OCI-LY3 (cell line): Measurements from ENCODE around the gene OSBPL6.
"Not testable (repeated sequence)": the region's sequence is repeated elsewhere in the genome, so short reads cannot be mapped to it uniquely, and the experiment has no call there.

Source experiments
- H2AFZ ChIP-seq: fragments of 200-600, 300-600 bp; shearing (Covaris generic); 2 replicates; pipeline ENCODE4 v1.6.0; 2014; ENCODE audit warnings: antibody characterized with exemption, low read depth, low read length
- H3K27ac ChIP-seq: fragments of 200-600, 300-600 bp; sonication (generic); 2 replicates; pipeline ENCODE4 v1.5.1; 2014; ENCODE audit warnings: mild to moderate bottlenecking, low read length, moderate library complexity, mixed read lengths
- H3K27me3 ChIP-seq: fragments of 200-600, 300-600 bp; sonication (generic); 2 replicates; pipeline ENCODE4 v1.6.1; 2014; ENCODE audit warnings: low read depth, low read length, mixed read lengths
- H3K36me3 ChIP-seq: fragments of 200-600, 300-600 bp; sonication (generic); replicated peaks from 2 replicates; pipeline ENCODE3; 2014; ENCODE audit warnings: low read depth, low read length, mixed read lengths
- H3K4me1 ChIP-seq: fragments of 300-600, 200-600 bp; sonication (generic); 2 replicates; pipeline ENCODE4 v1.6.1; 2014; ENCODE audit warnings: low read length, mixed read lengths
- H3K4me2 ChIP-seq: fragments of 200-600, 300-600 bp; sonication (generic); 2 replicates; pipeline ENCODE4 v1.6.1; 2014; ENCODE audit warnings: low read length, mixed read lengths
- H3K4me3 ChIP-seq: fragments of 300-600, 200-600 bp; sonication (generic); 2 replicates; pipeline ENCODE4 v1.5.1; 2014; ENCODE audit warnings: antibody characterized with exemption, mild to moderate bottlenecking, low read length, moderate library complexity
- H3K79me2 ChIP-seq: fragments of 300-600, 200-600 bp; shearing (Covaris generic); 2 replicates; pipeline ENCODE4 v1.6.1; 2014; ENCODE audit warnings: mild to moderate bottlenecking, low read length, mixed read lengths
- H3K9ac ChIP-seq: fragments of 300-600, 200-600 bp; shearing (Covaris generic); 2 replicates; pipeline ENCODE4 v1.6.0; 2014; ENCODE audit warnings: mild to moderate bottlenecking, low read length, moderate library complexity
- H3K9me3 ChIP-seq: fragments of 200-600, 300-600 bp; shearing (Covaris generic); 2 replicates; pipeline ENCODE4 v1.6.1; 2014; ENCODE audit warnings: low read length, mixed read lengths; ENCODE audit not compliant: insufficient read depth
- H4K20me1 ChIP-seq: fragments of 200-600, 300-600 bp; sonication (generic); 2 replicates; pipeline ENCODE4 v1.6.1; 2016; ENCODE audit warnings: low read length, mixed read lengths; ENCODE audit not compliant: insufficient read depth
- CTCF ChIP-seq: fragments of 200-600, 300-600 bp; sonication (generic); IDR thresholded peaks from 2 replicates; pipeline ENCODE4 v1.5.1; 2014; ENCODE audit warnings: antibody characterized with exemption, low read length, low read depth
- EZH2phosphoT487 ChIP-seq: fragments of 200-600 bp; shearing (Covaris generic); IDR thresholded peaks from 2 replicates; pipeline ENCODE4 v1.6.1; 2018; ENCODE audit warnings: antibody characterized with exemption, mixed run types, low read depth

OSBPL6 gene

GRCh38 chr2:178335230-178335629 lies 140.9 kb downstream of the OSBPL6 start:
- H3K9me3 ChIP-seq, result no peaks in the 10 kb centered on the region
- H3K79me2 ChIP-seq, result no peaks in the 10 kb centered on the region
- H3K27me3 ChIP-seq, result no peaks in the 10 kb centered on the region
- no peak overlapping the region for H3K4me3 ChIP-seq
- no peak overlapping the region for H3K9ac ChIP-seq
- no peaks in the 10 kb centered on the region for H3K36me3 ChIP-seq
- H2AFZ ChIP-seq, result no peak overlapping the region
- no peaks in the 10 kb centered on the region for H4K20me1 ChIP-seq
- no peaks in the 10 kb centered on the region for H3K4me1 ChIP-seq
- TF ChIP-seq EZH2phosphoT487, result no peak
- TF ChIP-seq CTCF, result no peak
- no peak overlapping the region for H3K4me2 ChIP-seq
- no peak overlapping the region for H3K27ac ChIP-seq

- Histone ChIP-seq H3K4me2 (no peak overlapping the region), H3K36me3 (no peaks in the 10 kb centered on the region), H3K9me3 (no peaks in the 10 kb centered on the region), H3K4me3 (no peak overlapping the region), H2AFZ (no peak overlapping the region), H3K79me2 (no peaks in the 10 kb centered on the region), H3K4me1 (no peaks in the 10 kb centered on the region), H3K27me3 (0 out of 2 replicates have a peak, but pooled peaks cover 5% of the 10 kb centered on the region), H3K27ac (no peak overlapping the region), H3K9ac (no peak overlapping the region), H4K20me1 (no peaks in the 10 kb centered on the region)
- TF ChIP-seq EZH2phosphoT487, result no peak
- TF ChIP-seq CTCF, result no peak
Observed at GRCh38 chr2:178344121-178344520, 149.8 kb downstream of the OSBPL6 start.

GRCh38 chr2:178345951-178346350 lies 151.6 kb downstream of the OSBPL6 start:
- H3K4me1 ChIP-seq, result no peaks in the 10 kb centered on the region
- no peak overlapping the region for H3K4me2 ChIP-seq
- no peaks in the 10 kb centered on the region for H3K36me3 ChIP-seq
- TF ChIP-seq EZH2phosphoT487, result no peak
- no peak for TF ChIP-seq CTCF
- no peak overlapping the region for H2AFZ ChIP-seq
- H4K20me1 ChIP-seq, result no peaks in the 10 kb centered on the region
- no peaks in the 10 kb centered on the region for H3K79me2 ChIP-seq
- no peak overlapping the region for H3K9ac ChIP-seq
- H3K27ac ChIP-seq, result no peak overlapping the region
- no peak overlapping the region for H3K4me3 ChIP-seq
- H3K9me3 ChIP-seq, result no peaks in the 10 kb centered on the region
- H3K27me3 ChIP-seq, result 0 out of 2 replicates have a peak, but pooled peaks cover 5% of the 10 kb centered on the region

- H4K20me1 ChIP-seq, result no peaks in the 10 kb centered on the region
- H3K27ac ChIP-seq, result no peak overlapping the region
Observed at GRCh38 chr2:178350051-178350450, 155.7 kb downstream of the OSBPL6 start.

GRCh38 chr2:178357704-178358103 lies 163.4 kb downstream of the OSBPL6 start:
- H3K27ac ChIP-seq, H3K4me2 ChIP-seq, H3K4me1 ChIP-seq, H3K9me3 ChIP-seq, H4K20me1 ChIP-seq, H2AFZ ChIP-seq, H3K4me3 ChIP-seq, H3K36me3 ChIP-seq, H3K27me3 ChIP-seq, H3K79me2 ChIP-seq, H3K9ac ChIP-seq: not testable (repeated sequence)

More at GRCh38 chr2:178350051-178350450, 155.7 kb downstream of the OSBPL6 start:
- no peaks in the 10 kb centered on the region for H3K4me1 ChIP-seq
- H3K9ac ChIP-seq, result no peak overlapping the region
- H3K9me3 ChIP-seq, result no peaks in the 10 kb centered on the region
- no peak for TF ChIP-seq EZH2phosphoT487
- no peak for TF ChIP-seq CTCF
- no peak overlapping the region for H3K4me3 ChIP-seq
- 0 out of 2 replicates have a peak, but pooled peaks cover 5% of the 10 kb centered on the region for H3K27me3 ChIP-seq
- H2AFZ ChIP-seq, result no peak overlapping the region
- H3K4me2 ChIP-seq, result no peak overlapping the region
- no peaks in the 10 kb centered on the region for H3K79me2 ChIP-seq
- H3K36me3 ChIP-seq, result no peaks in the 10 kb centered on the region
